HepG2 (cell line): ENCODE data around the gene ARHGAP10. TPM values are rescaled to one million over a fixed set of nuclear protein-coding genes. Genes with fewer than 3 reads are reported as not detected.

Source experiments
- FOXP4 ChIP-seq: sonication (generic); formaldehyde crosslinking; IDR thresholded peaks from 2 replicates; pipeline ENCODE4 v1.4.0; 2020; ENCODE audit warnings: missing genetic modification reagents
- GATAD2A ChIP-seq: IDR thresholded peaks from 2 replicates; pipeline ENCODE4 v1.6.1; 2016
- HOXA9 ChIP-seq: sonication (generic); formaldehyde crosslinking; IDR thresholded peaks from 2 replicates; pipeline ENCODE4 v1.8.1; 2022; ENCODE audit warnings: missing genetic modification reagents, mild to moderate bottlenecking, moderate library complexity, borderline replicate concordance
- KDM1A ChIP-seq: IDR thresholded peaks from 2 replicates; pipeline ENCODE4 v1.6.1; 2016; ENCODE audit warnings: missing compliant biosample characterization
- MLXIP ChIP-seq: sonication (generic); formaldehyde crosslinking; IDR thresholded peaks from 2 replicates; pipeline ENCODE4 v1.9.0; 2021; ENCODE audit warnings: missing genetic modification reagents, borderline replicate concordance
- NKX3-1 ChIP-seq: sonication (generic); formaldehyde crosslinking; IDR thresholded peaks from 2 replicates; pipeline ENCODE4 v1.5.0; 2020; ENCODE audit warnings: missing genetic modification reagents
- SIN3B ChIP-seq: fragments of 150-350 bp; IDR thresholded peaks from 2 replicates; pipeline ENCODE4 v1.6.1; 2014; ENCODE audit warnings: low read length
- SMARCE1 ChIP-seq: fragments of 450-650 bp; IDR thresholded peaks from 2 replicates; pipeline ENCODE4 v1.6.1; 2017; ENCODE audit warnings: borderline replicate concordance
- YEATS2 ChIP-seq: sonication (generic); formaldehyde crosslinking; IDR thresholded peaks from 2 replicates; pipeline ENCODE4 v1.4.0; 2020; ENCODE audit warnings: missing genetic modification reagents, borderline replicate concordance
- ZKSCAN5 ChIP-seq: sonication (generic); formaldehyde crosslinking; IDR thresholded peaks from 2 replicates; pipeline ENCODE4 v1.5.1; 2020; ENCODE audit warnings: mild to moderate bottlenecking, missing genetic modification reagents
- ZNF496 ChIP-seq: sonication (generic); formaldehyde crosslinking; IDR thresholded peaks from 2 replicates; pipeline ENCODE4 v1.8.1; 2023; ENCODE audit warnings: mild to moderate bottlenecking, moderate library complexity, missing genetic modification reagents; ENCODE audit not compliant: insufficient replicate concordance
- ZNF773 ChIP-seq: sonication (generic); formaldehyde crosslinking; IDR thresholded peaks from 2 replicates; pipeline ENCODE4 v1.4.0; 2020; ENCODE audit warnings: missing genetic modification reagents, borderline replicate concordance
- ZNF775 ChIP-seq: sonication (generic); formaldehyde crosslinking; IDR thresholded peaks from 2 replicates; pipeline ENCODE4 v1.4.0; 2020; ENCODE audit warnings: missing genetic modification reagents, mild to moderate bottlenecking, moderate library complexity, borderline replicate concordance
- ZNF777 ChIP-seq: sonication (generic); formaldehyde crosslinking; IDR thresholded peaks from 2 replicates; pipeline ENCODE4 v1.4.0; 2020; ENCODE audit warnings: missing genetic modification reagents
- ZNF816 ChIP-seq: sonication (generic); formaldehyde crosslinking; IDR thresholded peaks from 2 replicates; pipeline ENCODE4 v1.8.0; 2022; ENCODE audit warnings: missing genetic modification reagents, mild to moderate bottlenecking, borderline replicate concordance
- ZNF879 ChIP-seq: sonication (generic); formaldehyde crosslinking; IDR thresholded peaks from 2 replicates; pipeline ENCODE4 v1.8.1; 2023; ENCODE audit warnings: missing genetic modification reagents
- polyA plus RNA-seq, 8 experiments: library from polyadenylated mRNA; depleted of rRNA in 3 of 8; stranded (reverse) in 7 of 8; unstranded in 1 of 8; fragments of >200 nt; fragmentation: Illumina TruSeq in 4 of 8; extraction: Trizol in 4 of 8; gene quantifications; 2 replicates each; pipeline versions ENCODE4 v1.2.1 to v1.2.3, GENCODE V29; 2011 to 2016; ENCODE audit warnings: low read depth in 4 of 8, missing spikeins in 1 of 8, mixed read lengths in 1 of 8; ENCODE audit not compliant: insufficient read depth in 1 of 8
- total RNA-seq, 5 experiments: library from RNA; depleted of rRNA; stranded (reverse); fragments of >200 nt; fragmentation: Illumina TruSeq; extraction: Trizol; gene quantifications; 2 replicates each; pipeline ENCODE4 v1.2.3, GENCODE V29; 2016; ENCODE audit warnings: low read depth in 1 of 5
- TF ChIP-seq, protein P1 (sequence below), 2 experiments: sonication (generic) in 1 of 2; formaldehyde crosslinking in 1 of 2; IDR thresholded peaks; 2 replicates each; pipeline versions ENCODE4 v1.6.1 to v1.9.0; 2014 to 2022; ENCODE audit warnings: antibody characterized with exemption in 1 of 2, borderline replicate concordance in 1 of 2, inconsistent platforms in 1 of 2, low read depth in 1 of 2, missing genetic modification reagents in 1 of 2

The ARHGAP10 gene
- total and polyA plus RNA-seq, 2 of the 13 experiments (the other 11 are each of a cell fraction or from before 2014, with no cell fraction given): 0.45 to 1.6 TPM

GRCh38 chr4:147683717-147684700 lies 47.9 kb upstream of the ARHGAP10 start, which contains the start of gene PRMT9 (continued):
- peak; percentile 60 for TF ChIP-seq GATAD2A (CRISPR knock-in tag)
- TF ChIP-seq ZNF816: no peak
- TF ChIP-seq FOXP4 (CRISPR knock-in tag): peak; percentile 15; the same call in 1 of the 2 replicates
- TF ChIP-seq SMARCE1: no peak
- TF ChIP-seq ZKSCAN5 (CRISPR knock-in tag): no peak
- TF ChIP-seq ZNF879 (CRISPR knock-in tag): no peak
- TF ChIP-seq ZNF496 (CRISPR knock-in tag): no peak
- peak; percentile 52; the same call in 1 of the 2 replicates for TF ChIP-seq ZNF777
- TF ChIP-seq YEATS2: peak; percentile 97
- peak; percentile 12; the same call in 1 of the 2 replicates for TF ChIP-seq KDM1A (CRISPR knock-in tag)
- TF ChIP-seq ZNF775: no peak
- TF ChIP-seq MLXIP (CRISPR knock-in tag): 0 out of 2 replicates have a peak, but pooled peaks have one; percentile 32
- TF ChIP-seq HOXA9 (CRISPR knock-in tag): no peak
- TF ChIP-seq, protein P1, sequence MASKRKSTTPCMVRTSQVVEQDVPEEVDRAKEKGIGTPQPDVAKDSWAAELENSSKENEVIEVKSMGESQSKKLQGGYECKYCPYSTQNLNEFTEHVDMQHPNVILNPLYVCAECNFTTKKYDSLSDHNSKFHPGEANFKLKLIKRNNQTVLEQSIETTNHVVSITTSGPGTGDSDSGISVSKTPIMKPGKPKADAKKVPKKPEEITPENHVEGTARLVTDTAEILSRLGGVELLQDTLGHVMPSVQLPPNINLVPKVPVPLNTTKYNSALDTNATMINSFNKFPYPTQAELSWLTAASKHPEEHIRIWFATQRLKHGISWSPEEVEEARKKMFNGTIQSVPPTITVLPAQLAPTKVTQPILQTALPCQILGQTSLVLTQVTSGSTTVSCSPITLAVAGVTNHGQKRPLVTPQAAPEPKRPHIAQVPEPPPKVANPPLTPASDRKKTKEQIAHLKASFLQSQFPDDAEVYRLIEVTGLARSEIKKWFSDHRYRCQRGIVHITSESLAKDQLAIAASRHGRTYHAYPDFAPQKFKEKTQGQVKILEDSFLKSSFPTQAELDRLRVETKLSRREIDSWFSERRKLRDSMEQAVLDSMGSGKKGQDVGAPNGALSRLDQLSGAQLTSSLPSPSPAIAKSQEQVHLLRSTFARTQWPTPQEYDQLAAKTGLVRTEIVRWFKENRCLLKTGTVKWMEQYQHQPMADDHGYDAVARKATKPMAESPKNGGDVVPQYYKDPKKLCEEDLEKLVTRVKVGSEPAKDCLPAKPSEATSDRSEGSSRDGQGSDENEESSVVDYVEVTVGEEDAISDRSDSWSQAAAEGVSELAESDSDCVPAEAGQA (IDR thresholded peaks at IDR 0.05; ENCODE audit: low read depth): peak; percentile 99
- TF ChIP-seq, protein P1 (CRISPR knock-in tag; IDR thresholded peaks at IDR 0.05; ENCODE audit: borderline replicate concordance): 0 out of 2 replicates have a peak, but pooled peaks have one; percentile 33
- TF ChIP-seq SIN3B: no peak
- peak; percentile 60 for TF ChIP-seq NKX3-1 (CRISPR knock-in tag)
- no peak; the same call in 1 of the 2 replicates for TF ChIP-seq ZNF773 (CRISPR knock-in tag)
